ENCODE data around the gene WDR86. TPM values are rescaled to one million over a fixed set of nuclear protein-coding genes. Genes with fewer than 3 reads are reported as not detected.

Gene WDR86
- total and polyA plus RNA-seq, 2 donors = 4.2 to 6.8 TPM

GRCh38 chr7:151336027-151336708, 73.7 kb downstream of the WDR86 start:
- DNase-seq (ENCODE audit: extremely low spot score) = no peak
- Histone ChIP-seq H3K4me3 (ENCODE audit: low read depth, low read length) (no peak overlapping the region), H3K36me3 (ENCODE audit: insufficient read depth) (no peaks in the 10 kb centered on the region), H3K27ac (ENCODE audit: low read depth) (no peak overlapping the region), H3K4me1 (ENCODE audit: insufficient read depth) (no peaks in the 10 kb centered on the region)
- WGBS = 82% methylated on average over 12 of the region's 12 CpGs

- WGBS = 54% methylated on average over 1 of the region's 1 CpG
- H3K27ac ChIP-seq (ENCODE audit: low read depth) = no peak overlapping the region
- no peak for DNase-seq (ENCODE audit: extremely low spot score)
- H3K4me1 ChIP-seq (ENCODE audit: insufficient read depth) = no peaks in the 10 kb centered on the region
- H3K36me3 ChIP-seq (ENCODE audit: insufficient read depth) = no peaks in the 10 kb centered on the region
- no peak overlapping the region for H3K4me3 ChIP-seq (ENCODE audit: low read depth, low read length)
Observed at GRCh38 chr7:151334628-151335027, 75.2 kb downstream of the WDR86 start.

Small RNA genes lying within 50 kb of the gene (small RNA-seq; reads per million reads assigned to genes)
- not detected for gene MIR3907

Other genes with a start within 250 kb of the WDR86 start
- not detected for gene GBX1, start 242.3 kb downstream of the WDR86 start, total RNA-seq
- not detected for gene GBX1, start 242.3 kb downstream of the WDR86 start, polyA plus RNA-seq
- not detected for gene ASB10, start 222.8 kb downstream of the WDR86 start, total RNA-seq
- gene ASB10, start 222.8 kb downstream of the WDR86 start, polyA plus RNA-seq = not detected
- not detected for gene H2BK1, start 199.6 kb downstream of the WDR86 start, total RNA-seq
- not detected for gene H2BK1, start 199.6 kb downstream of the WDR86 start, polyA plus RNA-seq
- 14.1 TPM for gene ABCF2, start 182.8 kb downstream of the WDR86 start, total RNA-seq
- gene ABCF2, start 182.8 kb downstream of the WDR86 start, polyA plus RNA-seq = 29.6 TPM
- 25.2 TPM for gene CHPF2, start 177.6 kb downstream of the WDR86 start, total RNA-seq
- 23.0 TPM for gene CHPF2, start 177.6 kb downstream of the WDR86 start, polyA plus RNA-seq
- 33.2 TPM for gene SMARCD3, start 161.3 kb downstream of the WDR86 start, total RNA-seq
- gene SMARCD3, start 161.3 kb downstream of the WDR86 start, polyA plus RNA-seq = 47.8 TPM
- 41.4 TPM for gene NUB1, start 68.2 kb downstream of the WDR86 start, total RNA-seq
- 45.6 TPM for gene NUB1, start 68.2 kb downstream of the WDR86 start, polyA plus RNA-seq
- 0.16 TPM for gene CRYGN, start 30.1 kb upstream of the WDR86 start, total RNA-seq
- gene CRYGN, start 30.1 kb upstream of the WDR86 start, polyA plus RNA-seq = 0.67 TPM
- gene RHEB, start 109.9 kb upstream of the WDR86 start, total RNA-seq = 109 TPM
- gene RHEB, start 109.9 kb upstream of the WDR86 start, polyA plus RNA-seq = 109 TPM